GM19328 (cell line): ENCODE data around the gene FAIM.
"Not testable (repeated sequence)": the region's sequence is repeated elsewhere in the genome, so short reads cannot be mapped to it uniquely, and the experiment has no call there.

Experiments used
- ATAC-seq: cut with Tn5 transposase; IDR thresholded peaks from one replicate; pipeline ENCODE4 v1.9.1; 2021; ENCODE audit warnings: mild to moderate bottlenecking, moderate library complexity; ENCODE audit not compliant: unreplicated experiment

Gene FAIM

GRCh38 chr3:138600100-138600745, 8.3 kb upstream of the FAIM start:
- no peak for ATAC-seq

GRCh38 chr3:138601661-138602060, 6.9 kb upstream of the FAIM start:
- ATAC-seq, result not testable (repeated sequence)

GRCh38 chr3:138604106-138604595, 4.4 kb upstream of the FAIM start:
- not testable (repeated sequence) for ATAC-seq

- no peak for ATAC-seq
Measured at GRCh38 chr3:138609898-138610266, 1.3 kb downstream of the FAIM start.

- ATAC-seq, result no peak
Measured at GRCh38 chr3:138615462-138615861, 6.9 kb downstream of the FAIM start.

- no peak for ATAC-seq
Measured at GRCh38 chr3:138620431-138620830, 11.9 kb downstream of the FAIM start.

- no peak for ATAC-seq
Measured at GRCh38 chr3:138624518-138624917, 15.9 kb downstream of the FAIM start.

- no peak for ATAC-seq
Measured at GRCh38 chr3:138625707-138626365, 17.3 kb downstream of the FAIM start.

- ATAC-seq, result no peak
Measured at GRCh38 chr3:138629526-138629925, 21.0 kb downstream of the FAIM start.

- no peak for ATAC-seq
Measured at GRCh38 chr3:138638641-138639040, 30.1 kb downstream of the FAIM start.

GRCh38 chr3:138640537-138640936, 32.0 kb downstream of the FAIM start:
- no peak for ATAC-seq

- ATAC-seq, result no peak
Measured at GRCh38 chr3:138642226-138642926, 33.8 kb downstream of the FAIM start.

- no peak for ATAC-seq
Measured at GRCh38 chr3:138642927-138643253, 34.3 kb downstream of the FAIM start.

- ATAC-seq, result no peak
Measured at GRCh38 chr3:138646008-138646407, 37.4 kb downstream of the FAIM start.

- no peak for ATAC-seq
Measured at GRCh38 chr3:138646513-138646912, 37.9 kb downstream of the FAIM start.

- no peak for ATAC-seq
Measured at GRCh38 chr3:138649134-138649533, 40.6 kb downstream of the FAIM start.

- ATAC-seq, result no peak
Measured at GRCh38 chr3:138653567-138653966, 45.0 kb downstream of the FAIM start.

- no peak for ATAC-seq
Measured at GRCh38 chr3:138657508-138657907, 48.9 kb downstream of the FAIM start.

- no peak for ATAC-seq
Measured at GRCh38 chr3:138668107-138668506, 59.5 kb downstream of the FAIM start.

GRCh38 chr3:138670407-138670806, 61.8 kb downstream of the FAIM start:
- no peak for ATAC-seq

GRCh38 chr3:138673641-138674530, 65.3 kb downstream of the FAIM start:
- no peak for ATAC-seq
